Measurements from ENCODE around the gene R3HDM4.
"Not testable (repeated sequence)": the region's sequence is repeated elsewhere in the genome, so short reads cannot be mapped to it uniquely, and the experiment has no call there.

Gene R3HDM4

DNA sequence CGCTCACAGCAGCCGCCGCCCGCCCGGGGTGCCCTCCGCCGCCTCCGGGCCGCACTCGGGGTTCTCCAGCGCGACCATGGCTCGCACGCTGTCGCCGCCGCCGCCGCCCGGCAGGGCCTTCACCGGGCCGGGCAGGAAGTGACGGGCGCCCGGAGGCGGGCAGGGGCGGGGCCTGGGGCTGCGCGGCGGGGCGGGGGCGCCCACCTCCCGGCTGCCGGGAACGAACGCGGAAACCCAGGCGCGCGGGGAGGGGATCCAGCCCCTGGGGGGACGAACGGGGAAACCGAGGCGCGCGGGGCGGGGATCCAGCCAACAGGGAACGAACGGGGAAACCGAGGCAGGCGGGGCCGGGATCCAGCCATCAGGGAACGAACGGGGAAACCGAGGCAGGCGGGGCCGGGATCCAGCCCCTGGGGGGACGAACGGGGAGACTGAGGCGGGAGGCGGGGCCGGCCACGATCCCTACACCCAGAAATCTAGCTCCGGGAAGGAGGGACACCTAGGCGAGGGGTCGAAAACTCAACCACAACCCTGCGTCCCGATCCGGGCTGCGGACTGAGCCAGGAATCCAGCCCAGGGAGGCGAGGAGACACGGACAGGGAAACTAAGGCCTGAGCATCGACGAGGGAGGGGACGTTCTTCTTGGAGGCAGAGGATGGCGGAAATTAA, at the start of gene R3HDM4:
R3HDM4 (minus strand) TSS at position 140 of the 669 bp plus-strand sequence; CDS start at position 78, 62 bp downstream.
- DNase-seq (ENCODE audit: low spot score), result peak; percentile 80

DNA sequence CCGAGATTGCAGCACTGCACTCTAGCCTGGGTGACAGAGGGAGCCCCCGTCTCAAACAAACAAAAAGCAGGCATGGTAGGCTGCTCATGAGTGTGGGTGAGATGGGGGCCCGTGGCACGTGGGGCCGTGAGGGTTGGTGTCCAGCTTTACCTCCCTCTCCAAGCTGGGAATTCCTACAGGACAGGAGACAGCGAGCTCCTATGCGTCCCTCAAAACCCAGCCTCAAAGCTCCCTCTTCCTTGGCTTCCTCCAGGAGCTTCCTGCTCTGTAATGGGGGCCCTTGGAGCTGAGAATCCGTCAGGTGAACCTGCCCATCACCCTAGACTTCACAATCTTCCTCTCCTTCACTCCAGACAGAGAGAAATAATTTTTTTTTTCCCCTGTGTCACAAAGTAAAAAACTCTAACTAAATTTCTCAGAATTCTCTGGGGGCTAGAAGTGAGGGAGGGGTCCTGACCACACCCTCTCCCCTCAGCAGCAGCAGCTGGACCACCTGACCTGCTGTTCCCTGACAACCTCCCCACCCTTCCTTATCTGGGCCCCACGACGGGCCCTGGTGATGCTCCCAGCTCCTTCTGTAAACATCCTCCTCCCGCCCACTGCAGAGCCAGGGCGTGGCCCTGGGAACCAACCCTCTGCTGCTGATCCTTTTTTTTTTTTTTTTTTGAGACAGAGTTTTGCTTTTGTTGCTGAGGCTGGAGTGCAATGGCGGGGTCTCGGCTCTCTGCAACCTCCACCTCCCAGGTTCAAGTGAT, 49.0 kb upstream of the R3HDM4 start:
- DNase-seq (ENCODE audit: low spot score), result peak; percentile 87

DNA sequence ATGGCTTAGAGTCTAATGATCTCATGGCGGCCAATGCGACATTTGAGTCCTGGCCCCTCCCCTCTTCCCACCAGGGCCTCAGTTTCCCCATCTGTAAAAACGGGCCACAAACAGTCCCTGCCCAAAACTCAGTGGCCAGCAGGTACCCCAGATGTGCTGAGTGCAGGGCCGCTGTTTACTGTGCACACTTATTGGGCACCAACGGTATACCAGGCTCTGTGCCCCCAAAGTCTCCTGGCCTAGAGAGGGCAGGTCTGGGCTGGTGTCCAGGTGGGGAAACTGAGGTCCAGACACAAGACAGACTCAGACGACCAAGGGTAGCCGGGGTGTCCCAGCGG, 47.6 kb upstream of the R3HDM4 start:
- no peak for DNase-seq (ENCODE audit: low spot score)

DNA sequence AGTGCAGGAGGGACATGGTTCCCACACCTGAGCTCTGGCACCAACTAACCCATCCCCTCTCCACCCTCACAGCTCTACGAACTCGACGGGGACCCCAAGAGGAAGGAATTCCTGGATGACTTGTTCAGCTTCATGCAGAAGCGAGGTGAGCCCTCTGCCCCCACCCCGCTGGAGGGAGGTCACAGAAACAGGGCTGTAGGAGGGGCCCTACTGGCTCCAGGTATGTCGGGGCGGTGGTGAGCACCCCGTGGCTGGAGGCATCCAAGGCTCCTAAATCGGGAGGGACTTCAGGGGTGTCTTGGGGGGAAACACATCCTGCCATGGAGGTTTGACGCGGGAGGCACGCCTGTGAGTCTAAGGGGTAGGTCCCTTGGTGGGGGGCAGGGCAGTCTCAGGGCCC, 47.0 kb upstream of the R3HDM4 start:
- no peak for DNase-seq (ENCODE audit: low spot score)

DNA sequence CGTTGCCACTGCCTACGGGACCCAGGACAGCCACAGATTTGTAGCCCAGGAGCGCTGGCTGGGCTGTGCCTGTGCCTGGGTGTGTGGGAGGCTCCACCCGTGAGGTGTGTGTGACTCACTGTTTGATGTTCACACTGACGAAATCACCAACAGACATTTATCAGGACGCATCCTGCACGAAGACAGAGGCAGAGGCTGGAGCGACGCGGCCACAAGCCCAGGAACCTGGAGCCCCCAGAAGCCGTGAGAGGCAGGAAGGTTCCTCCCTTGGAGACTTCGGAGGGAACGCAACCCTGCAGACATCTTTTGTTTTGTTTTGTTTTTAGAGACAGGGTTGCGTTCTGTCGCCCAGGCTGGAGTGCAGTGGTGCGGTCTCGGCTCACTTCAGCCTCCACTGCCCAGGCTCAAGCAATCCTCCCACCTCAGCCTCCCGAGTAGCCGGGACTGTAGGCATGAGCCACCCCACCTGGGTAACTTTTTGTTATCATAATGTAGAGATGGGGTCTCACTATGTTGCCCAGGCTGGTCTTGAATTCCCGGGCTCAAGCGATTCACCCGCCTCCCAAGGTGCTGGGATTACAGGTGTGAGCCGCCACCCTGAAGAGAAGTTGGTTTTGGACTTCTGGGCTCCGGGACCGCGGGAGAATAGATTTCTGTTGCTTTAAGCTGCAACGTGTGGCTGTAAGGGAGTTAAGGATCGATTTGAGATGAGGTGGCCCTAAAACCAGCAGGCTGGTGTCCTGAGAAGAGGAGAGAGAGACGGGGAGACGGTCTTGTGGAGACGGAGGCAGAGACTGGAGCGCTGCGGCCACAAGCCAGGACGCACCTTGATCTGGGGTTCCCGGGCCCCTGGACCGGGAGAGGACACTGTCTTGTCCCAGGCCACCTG, 46.2 kb upstream of the R3HDM4 start:
- DNase-seq (ENCODE audit: low spot score), result no peak

DNA sequence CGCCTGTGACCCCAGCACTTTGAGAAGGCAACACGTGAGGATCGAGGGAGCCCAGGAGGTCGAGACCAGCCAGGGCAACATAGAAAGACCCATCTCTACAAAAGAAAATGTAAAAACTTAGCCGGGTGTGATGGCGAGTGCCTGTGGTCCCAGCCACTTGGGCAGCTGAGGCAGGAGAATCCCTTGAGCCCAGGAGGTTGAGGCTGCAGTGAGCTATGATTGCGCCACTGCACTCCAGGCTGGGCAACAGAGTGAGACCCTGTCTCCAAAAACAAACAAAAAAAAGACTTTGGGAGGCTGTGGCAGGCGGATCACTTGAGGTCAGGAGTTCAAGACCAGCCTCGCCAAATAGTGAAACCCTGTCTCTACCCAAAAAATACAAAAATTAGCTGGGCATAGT, 44.6 kb upstream of the R3HDM4 start:
- DNase-seq (ENCODE audit: low spot score), result not testable (repeated sequence)

DNA sequence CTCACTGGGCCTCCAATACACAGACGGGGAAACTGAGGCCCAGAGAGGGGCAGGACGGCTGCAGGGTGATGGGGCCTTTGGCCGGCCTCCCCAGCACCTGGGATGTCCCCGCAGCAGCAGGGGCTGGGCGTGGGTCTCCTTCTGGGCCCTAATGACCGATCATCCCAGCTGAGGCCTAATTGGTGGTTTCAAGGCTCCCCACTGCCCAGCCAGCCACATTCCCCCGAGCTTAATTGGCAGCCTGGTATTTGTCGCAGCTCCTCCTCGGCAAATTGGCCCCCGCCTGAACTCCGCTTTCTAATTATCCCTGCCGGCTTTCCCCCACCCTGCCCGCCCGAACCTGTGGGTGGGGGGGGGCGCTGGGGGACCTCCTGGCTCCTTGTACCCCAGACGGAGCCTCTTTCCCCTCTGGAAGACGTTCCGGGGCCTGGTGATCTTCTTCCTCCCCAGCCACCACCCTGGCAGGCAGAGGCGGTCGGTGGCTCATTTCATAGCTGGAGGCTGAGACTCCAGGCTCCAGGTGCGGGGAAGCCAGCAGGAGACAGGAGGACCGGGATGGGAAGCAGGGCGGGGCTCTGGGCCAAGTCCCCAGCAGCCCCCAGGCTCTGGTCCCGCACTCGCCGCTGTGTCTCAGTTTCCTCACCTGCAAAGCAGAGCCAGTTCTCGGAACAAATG, 43.9 kb upstream of the R3HDM4 start:
- no peak for DNase-seq (ENCODE audit: low spot score)

DNA sequence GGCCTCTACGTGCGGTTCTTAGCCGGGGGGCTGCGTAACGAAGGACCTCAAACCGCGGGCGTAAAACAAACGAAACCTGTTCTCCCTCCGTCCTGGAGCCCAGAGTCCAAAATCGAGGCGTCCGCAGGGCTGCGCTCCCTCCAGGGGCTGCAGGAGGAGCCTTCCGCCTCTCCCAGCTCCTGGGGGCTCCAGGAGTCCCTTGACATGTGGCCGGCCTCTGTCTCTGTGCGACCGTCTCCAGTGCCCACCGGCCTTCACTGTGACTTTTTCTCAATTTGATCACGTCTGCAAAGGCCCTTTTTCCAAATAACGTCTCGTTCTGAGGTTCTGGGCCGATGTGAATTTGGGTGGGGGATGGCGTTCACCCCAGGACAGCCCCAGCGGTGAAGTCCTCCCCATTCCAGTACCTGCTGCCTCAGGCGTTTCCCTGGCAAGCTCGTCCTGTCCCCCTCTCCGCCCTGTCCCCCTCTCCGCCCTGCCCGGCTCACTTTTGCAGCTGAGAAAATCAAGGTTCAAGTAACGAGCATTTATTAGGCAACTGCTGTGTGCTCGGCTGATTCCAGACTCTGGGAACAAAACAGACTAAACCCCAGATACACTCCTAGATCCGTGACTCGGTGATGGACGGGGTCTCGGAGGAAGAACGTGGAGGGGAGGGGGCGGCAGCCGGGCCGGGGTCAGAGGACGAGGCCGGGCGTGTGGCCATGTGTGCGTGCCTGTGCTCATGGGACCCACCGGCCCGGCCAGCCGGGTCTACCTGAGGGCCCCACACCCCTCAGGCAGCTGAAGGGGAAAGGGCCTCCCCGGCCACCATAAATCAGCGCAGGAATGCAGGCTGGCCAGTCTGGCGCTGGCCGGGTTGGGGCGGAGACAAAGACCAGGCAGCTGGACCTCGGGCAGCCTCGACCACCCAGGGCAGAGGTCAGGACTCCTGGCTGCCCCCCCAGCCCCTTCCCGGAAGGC, 43.1 kb upstream of the R3HDM4 start:
- no peak for DNase-seq (ENCODE audit: low spot score)

DNA sequence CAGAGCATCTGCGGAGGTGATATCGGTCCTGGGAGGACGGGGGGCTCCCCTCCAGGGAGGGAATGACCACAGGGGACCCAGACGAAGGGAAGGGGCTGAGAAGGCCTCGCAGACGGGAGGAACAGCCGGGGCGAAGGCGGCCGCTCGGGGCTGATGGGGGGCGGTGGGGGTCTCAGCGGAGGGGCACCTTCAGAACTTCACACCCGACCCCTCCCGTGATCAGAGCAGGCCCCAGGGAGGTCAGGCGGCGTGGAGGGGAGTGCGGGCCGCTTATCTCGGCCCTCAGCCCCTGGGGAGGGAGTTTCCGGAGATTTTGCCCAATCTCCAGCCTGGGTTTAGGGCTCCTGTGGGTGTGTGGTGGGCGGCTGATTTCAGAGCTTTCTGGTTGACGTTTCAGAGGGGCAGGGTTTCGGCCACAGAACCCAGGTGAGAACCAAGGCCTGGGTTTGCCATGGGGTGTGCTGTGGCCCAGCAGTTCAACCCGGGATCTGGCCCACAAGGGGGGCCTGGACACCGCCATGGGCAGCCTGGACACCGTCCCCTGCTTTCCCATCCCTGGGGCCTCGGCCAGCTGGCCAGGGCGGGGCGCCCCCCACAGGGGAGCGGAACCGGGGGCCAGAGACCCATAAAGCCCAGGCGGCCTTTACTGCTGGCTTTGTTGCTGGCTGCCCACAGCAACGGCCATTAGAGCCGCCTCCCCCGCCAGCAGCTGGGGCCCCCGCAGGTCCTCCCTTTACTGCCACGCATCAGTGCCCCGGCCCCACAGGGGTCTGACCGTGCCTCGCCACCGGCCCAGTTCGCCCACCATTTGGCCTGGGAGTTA, 41.9 kb upstream of the R3HDM4 start:
- no peak for DNase-seq (ENCODE audit: low spot score)

DNA sequence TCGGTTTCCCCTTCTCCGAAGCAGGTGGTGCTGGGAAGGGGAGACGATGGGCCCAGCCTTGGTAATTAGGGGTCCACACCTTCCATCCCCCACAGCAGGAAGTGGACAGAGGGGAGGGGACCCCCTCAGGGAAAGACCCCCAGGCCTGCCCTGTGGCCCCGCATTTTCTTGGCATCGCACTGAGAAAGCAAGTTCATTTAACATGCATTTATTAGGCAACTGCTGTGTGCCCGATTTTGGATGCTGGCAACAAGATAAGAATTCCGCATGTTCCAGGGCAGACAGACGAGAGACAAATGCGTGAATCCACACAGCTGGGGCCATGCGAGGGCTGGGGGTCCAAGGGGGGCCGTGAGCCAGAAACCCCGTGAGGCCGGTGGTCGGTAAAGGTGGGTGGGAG, 41.3 kb upstream of the R3HDM4 start:
- DNase-seq (ENCODE audit: low spot score), result no peak

DNA sequence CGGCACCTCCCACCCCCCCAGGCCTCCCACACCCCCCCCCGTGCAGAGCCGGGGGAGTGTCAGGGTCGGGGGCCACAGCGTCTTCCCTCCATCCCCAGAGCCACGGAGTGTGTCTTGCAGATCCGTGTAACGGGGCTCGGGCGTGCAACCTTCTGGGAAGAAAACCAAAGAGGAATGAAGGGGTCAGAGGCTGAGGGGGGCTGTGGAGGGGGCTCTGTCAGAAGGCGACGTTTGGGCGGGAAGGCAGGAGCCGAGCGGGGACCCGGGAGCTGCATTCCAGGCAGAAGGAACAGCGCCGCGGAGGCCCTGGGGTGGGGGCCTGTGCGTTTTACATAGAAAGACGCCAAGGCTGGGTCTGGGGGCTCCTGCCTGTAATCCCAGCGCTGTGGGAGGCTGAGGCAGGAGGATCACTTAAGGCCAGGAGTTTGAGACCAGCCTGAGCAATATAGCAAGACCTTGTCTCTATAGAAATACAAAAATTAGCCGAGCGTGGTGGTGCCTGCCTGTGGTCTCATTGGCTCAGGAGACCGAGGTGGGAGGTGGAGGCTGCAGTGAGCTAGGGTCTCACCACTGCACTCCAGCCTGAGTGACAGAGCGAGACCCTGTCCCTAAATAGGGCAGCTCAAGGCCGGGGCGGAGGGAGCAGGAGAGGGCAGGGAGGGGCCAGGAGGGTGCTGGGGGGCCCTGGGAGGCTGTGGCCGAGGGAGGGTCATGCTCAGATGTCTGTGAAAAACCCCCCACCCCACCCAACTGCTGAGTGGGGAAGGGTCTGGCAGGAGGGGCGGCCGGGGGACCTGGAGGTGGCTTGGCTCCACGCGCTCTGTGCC, 40.6 kb upstream of the R3HDM4 start:
- DNase-seq (ENCODE audit: low spot score), result no peak

DNA sequence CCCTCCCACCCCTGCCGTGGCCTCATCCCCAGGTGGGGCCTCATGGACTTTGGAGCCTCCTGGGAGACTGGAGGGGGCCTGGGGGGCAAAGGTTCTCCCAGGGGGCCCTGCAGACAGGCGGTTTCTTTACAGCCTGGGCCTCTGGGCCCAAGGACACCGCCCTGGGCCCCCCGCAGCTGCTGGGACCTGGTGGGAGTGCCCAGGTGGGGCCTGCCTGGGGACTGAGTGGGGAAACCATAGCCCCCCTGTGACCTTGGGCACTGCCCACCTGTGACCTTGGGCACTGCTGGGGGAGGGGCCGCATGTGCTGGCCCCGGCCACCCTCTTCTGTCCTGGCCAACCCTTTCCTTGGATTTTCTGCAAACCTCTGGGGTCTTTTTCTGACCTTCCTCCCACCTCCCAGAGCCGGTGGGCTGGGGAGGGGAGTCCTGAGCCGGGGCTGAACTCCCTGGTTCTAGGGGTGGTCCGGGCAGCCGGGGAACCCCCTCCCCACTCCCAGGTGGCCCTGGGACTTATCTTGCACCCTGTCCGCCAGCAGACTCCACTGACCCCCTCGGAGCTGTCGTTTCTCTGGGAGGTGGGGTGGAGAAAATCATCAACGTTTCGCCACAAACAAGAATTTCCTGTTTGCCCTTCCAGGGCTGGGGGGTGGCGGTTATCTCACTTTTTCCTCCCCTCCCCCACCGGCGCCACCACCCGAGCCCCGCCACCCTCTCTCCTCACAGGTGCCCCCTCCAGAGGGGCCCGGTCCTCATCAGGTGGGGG, 39.8 kb upstream of the R3HDM4 start:
- no peak for DNase-seq (ENCODE audit: low spot score)

DNA sequence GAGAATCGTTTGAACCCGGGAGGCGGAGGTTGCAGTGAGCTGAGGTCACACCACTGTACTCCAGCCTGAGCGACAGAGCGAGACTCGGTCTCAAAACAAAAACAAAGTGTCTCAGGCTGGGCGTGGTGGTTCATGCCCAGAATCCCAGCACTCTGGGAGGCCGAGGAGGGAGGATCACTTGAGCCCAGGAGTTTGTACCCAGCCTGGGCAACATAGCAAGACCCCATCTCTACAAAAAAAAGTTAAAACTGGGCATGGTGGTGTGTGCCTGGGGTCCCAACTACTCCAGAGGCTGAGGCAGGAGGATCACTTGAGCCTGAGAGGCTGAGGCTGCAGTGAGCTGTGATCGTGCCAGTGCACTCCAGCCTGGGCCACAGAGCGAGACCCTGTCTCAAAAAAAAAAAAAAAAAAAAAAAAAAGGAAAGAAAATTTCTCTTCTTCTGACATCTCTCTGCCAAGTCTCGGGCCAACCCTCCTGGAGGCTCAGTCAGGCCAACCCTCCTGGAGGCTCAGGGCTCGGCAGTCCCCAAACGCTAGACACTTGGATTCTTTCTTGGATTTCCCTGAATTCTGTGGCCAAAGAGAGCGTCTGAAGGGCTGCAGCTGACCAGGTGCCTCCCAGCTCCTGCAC, 39.1 kb upstream of the R3HDM4 start:
- DNase-seq (ENCODE audit: low spot score), result no peak

DNA sequence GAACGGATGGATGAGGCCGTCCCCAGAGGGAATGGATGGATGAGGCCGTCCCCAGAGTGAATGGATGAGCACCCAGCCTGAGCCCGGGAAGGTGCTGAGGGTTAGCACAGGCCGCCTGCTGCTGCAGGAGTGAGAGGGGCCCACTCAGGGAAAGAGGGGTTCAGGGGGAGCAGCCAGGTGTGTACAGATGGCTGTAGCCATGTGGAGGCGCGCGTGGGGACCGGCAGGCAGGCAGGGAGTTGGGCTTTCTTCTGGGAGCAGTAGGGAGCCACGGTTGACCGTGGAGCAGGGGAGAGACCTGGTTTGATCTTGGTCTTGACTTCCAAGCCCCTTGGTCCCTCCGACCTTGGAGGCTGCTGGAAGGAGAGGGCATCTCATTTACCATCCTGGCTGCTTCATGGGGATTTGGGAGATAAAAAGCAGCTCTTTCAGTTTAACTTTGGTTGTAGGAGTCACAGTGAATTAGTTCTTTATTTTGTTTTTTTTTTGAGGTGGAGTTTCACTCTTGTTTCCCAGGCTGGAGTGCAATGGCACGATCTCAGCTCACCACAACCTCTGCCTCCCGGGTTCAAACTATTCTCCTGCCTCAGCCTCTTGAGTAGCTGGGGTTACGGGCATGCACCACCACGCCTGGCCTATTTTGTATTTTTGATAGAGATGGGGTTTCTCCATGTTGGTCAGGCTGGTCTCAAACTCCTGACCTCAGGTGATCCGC, 37.5 kb upstream of the R3HDM4 start:
- no peak for DNase-seq (ENCODE audit: low spot score)

DNA sequence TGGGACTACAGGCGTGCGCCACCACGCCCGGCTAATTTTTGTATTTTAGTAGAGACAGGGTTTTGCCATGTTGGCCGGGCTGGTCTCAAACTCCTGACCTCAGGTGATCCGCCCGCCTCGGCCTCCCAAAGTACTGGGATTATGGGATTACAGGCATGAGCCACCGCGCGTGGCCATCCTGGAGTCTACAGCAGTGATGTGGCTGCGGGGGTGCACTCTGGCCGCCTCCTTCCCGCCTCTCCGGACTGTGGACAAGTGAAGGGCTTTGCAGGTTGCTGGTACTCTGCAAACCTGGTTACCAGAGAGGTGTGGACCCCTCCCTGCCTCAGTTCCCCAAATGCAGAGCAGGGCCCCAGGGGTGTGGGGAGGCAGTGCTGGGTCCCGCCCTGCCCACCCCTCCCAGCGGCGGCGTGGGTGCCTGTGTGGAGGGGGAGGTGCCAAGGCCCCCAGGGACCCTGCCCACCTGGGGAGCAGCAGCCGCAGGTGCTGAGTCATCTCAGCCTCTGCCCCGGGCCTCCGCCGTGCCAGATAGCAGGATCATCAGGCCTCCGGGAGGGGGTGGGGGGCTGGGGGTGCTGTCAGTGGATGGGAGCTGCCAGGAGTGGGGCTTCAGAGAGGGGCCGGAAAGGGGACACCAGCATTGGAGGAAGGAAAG, 36.0 kb upstream of the R3HDM4 start:
- no peak for DNase-seq (ENCODE audit: low spot score)

DNA sequence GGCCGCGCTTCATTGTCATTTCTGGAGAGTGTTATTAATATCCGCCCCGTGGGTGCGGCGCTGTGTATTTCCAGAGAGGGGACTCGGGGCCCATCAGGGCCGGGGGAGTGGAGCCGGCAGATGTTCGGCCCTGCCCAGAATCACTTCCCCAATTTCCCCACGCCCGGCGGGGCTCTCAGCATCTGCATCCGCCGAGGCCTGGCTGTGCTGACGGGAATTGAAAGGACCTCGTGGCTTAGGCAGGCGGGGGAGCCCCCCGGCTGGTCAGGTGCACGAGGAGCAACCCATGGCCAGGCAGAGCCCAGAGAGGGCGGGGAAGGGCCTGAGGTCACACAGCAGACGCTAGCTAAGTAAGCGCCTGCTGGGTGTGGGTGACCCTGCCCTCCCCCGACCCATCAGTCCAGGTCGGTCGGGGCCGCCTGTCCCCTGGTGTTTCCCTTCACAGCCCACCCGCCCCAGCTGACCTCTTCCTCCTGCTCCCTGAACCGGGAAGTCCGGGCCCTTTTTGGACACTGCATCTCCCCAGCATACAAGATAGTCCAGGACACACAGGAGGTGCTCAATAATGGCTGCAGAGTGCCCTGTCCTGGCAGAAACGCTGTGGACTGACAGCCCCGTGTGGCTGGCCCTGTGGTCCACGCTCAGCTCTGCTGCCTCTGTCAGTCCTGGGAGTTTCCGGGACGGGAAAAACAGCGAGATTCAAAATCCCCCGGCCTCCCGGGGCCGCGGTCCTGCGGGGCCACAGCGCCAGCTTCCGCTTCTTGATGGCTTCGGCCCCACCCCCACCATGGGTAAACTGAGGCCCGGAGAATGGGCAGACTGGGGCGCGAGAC, 34.9 kb upstream of the R3HDM4 start:
- no peak for DNase-seq (ENCODE audit: low spot score)

All from hematopoietic multipotent progenitor cell treated with erythropoietin and hydrocortisone succinate and interleukin-3 and kit ligand, for 17 days (in vitro differentiated cells).